ENCODE data around the gene PARP15. TPM values are rescaled to one million over a fixed set of nuclear protein-coding genes. Genes with fewer than 3 reads are reported as not detected.

The PARP15 gene
- total RNA-seq, 1 experiment from 2014 or later = 0.12 TPM

GRCh38 chr3:122609798-122610559, 32.5 kb downstream of the PARP15 start:
- DNase-seq (ENCODE audit: low read depth, low spot score) (peak; percentile 13), ATAC-seq (peak; percentile 88)
- POLR2A ChIA-PET = interaction anchor here (1.1 kb wide), 1 partner anchor 19 kb away, joined by 3 read pairs; no protein-coding TSS in a partner anchor
- CTCF ChIA-PET = interaction anchor here (0.9 kb wide), 1 partner anchor 12 kb away, joined by 3 read pairs; no protein-coding TSS in a partner anchor
- Histone ChIP-seq H3K27ac (ENCODE audit: low read depth, low read length) (peak overlapping the region; percentile 4; the same call in 1 of the 2 replicates), H3K4me3 (replicated peaks in 1 of 2; ENCODE audit: low read depth in 1 of 2, low read length in 2 of 2) (peak overlapping the region; percentile 3 to 45; a peak in 3 of 4 replicates), H3K4me2 (ENCODE audit: low read length) (peak overlapping the region; percentile 72), H3K9ac (ENCODE audit: low read length) (peak overlapping the region; percentile 35), H4K20me1 (ENCODE audit: insufficient read depth) (no peaks in the 10 kb centered on the region), H3K79me2 (ENCODE audit: insufficient read depth, low read length) (no peaks in the 10 kb centered on the region), H3K4me1 (ENCODE audit: control insufficient read depth in 1 of 2, insufficient read depth in 2 of 2, low read length in 2 of 2) (peaks cover 3 to 15% of the 10 kb centered on the region in 2 experiments; a peak in 3 of 4 replicates), H3K9me2 (ENCODE audit: insufficient read depth) (no peaks in the 10 kb centered on the region), H3K27me3 (ENCODE audit: insufficient read depth, low read length) (no peaks in the 10 kb centered on the region), H2AFZ (ENCODE audit: low read depth, low read length, poor library complexity, severe bottlenecking) (peak overlapping the region; percentile 92), H3K9me3 (ENCODE audit: control insufficient read depth in 1 of 2, insufficient read depth in 1 of 2, low read depth in 1 of 2, low read length in 2 of 2) (no peaks in the 10 kb centered on the region), H3K36me3 (ENCODE audit: control insufficient read depth in 1 of 2, insufficient read depth in 2 of 2, low read length in 2 of 2) (no peaks in the 10 kb centered on the region)
- TF ChIP-seq SP1 (IDR thresholded peaks at IDR 0.05; ENCODE audit: low read depth) (peak; percentile 67), ATF3 (IDR thresholded peaks at IDR 0.05) (0 out of 2 replicates have a peak, but pooled peaks have one; percentile 42), CEBPB (IDR thresholded peaks at IDR 0.05; ENCODE audit: low read depth) (no peak), CBX3 (IDR thresholded peaks at IDR 0.05; ENCODE audit: low read depth) (peak; percentile 82), EZH2 (IDR thresholded peaks at IDR 0.05) (no peak), FOSL1 (IDR thresholded peaks at IDR 0.05; ENCODE audit: low read depth) (peak; percentile 96), POLR2A (IDR thresholded peaks at IDR 0.05; ENCODE audit: borderline replicate concordance, extremely low read depth, insufficient read depth, insufficient read length) (no peak), ZBTB33 (IDR thresholded peaks at IDR 0.05; ENCODE audit: extremely low read depth, insufficient replicate concordance, low read length) (no peak), SRF (IDR thresholded peaks at IDR 0.05; ENCODE audit: low read depth) (peak; percentile 45; the same call in 1 of the 2 replicates), JUND (IDR thresholded peaks at IDR 0.05) (peak; percentile 90), EZH2phosphoT487 (IDR thresholded peaks at IDR 0.05; ENCODE audit: borderline replicate concordance) (no peak), RAD21 (IDR thresholded peaks at IDR 0.05; ENCODE audit: low read depth) (0 out of 2 replicates have a peak, but pooled peaks have one; percentile 10)
- intact Hi-C loops (cut with micrococcal nuclease) = no loop called here
- BruUV-seq (replicated peaks) = no TSS peak
- RAD21 ChIA-PET (ENCODE audit: low non-redundant PET in 1 of 2, low total read pairs in 2 of 2, uncharacterized antibody in 2 of 2, unreplicated experiment in 2 of 2) = no interaction called here
